ENCODE measurements around the gene TM2D3. TPM values are rescaled to one million over a fixed set of nuclear protein-coding genes. Genes with fewer than 3 reads are reported as not detected.

Gene TM2D3
- total and polyA plus RNA-seq, 2 of the 8 experiments (the other 6 are each of a cell fraction or from before 2014, with no cell fraction given), result 26.4 to 28.0 TPM

- Histone ChIP-seq H3K56ac (replicated peaks; ENCODE audit: insufficient read length, low read depth, low read length) (no peak overlapping the region), H4K91ac (replicated peaks; ENCODE audit: insufficient read length, low read length) (no peak overlapping the region), H4K8ac (ENCODE audit: extremely low read depth, insufficient read depth, low read length) (no peak overlapping the region), H3K79me2 (ENCODE audit: control insufficient read depth in 1 of 2, insufficient read depth in 2 of 2, low read length in 2 of 2) (no peaks in the 10 kb centered on the region), H3K9ac (replicated peaks in 1 of 4; ENCODE audit: extremely low read depth in 1 of 4, low read depth in 3 of 4, low read length in 3 of 4) (no peak overlapping the region), H2BK20ac (ENCODE audit: low read length) (no peak overlapping the region), H4K5ac (ENCODE audit: insufficient read length, low read depth, low read length) (no peak overlapping the region), H3K23me2 (ENCODE audit: low read depth, low read length) (no peaks in the 10 kb centered on the region), H3K9me3 (ENCODE audit: insufficient read depth in 2 of 2, low read depth in 1 of 2, low read length in 1 of 2) (no peaks in the 10 kb centered on the region), H3K4me2 (ENCODE audit: insufficient read depth in 1 of 2, low read depth in 2 of 2, low read length in 2 of 2) (no peak overlapping the region), H2BK120ac (replicated peaks; ENCODE audit: low read depth, low read length) (no peak overlapping the region), H3K79me1 (ENCODE audit: low read depth, low read length) (no peaks in the 10 kb centered on the region), H3K14ac (ENCODE audit: insufficient read length) (no peak overlapping the region), H2BK5ac (ENCODE audit: low read depth, low read length) (no peak overlapping the region), H2BK15ac (ENCODE audit: low read length) (no peak overlapping the region), H4K20me1 (replicated peaks in 1 of 2; ENCODE audit: control insufficient read depth in 1 of 2, insufficient read depth in 2 of 2, low read length in 2 of 2) (no peaks in the 10 kb centered on the region), H2BK12ac (ENCODE audit: low read depth, low read length) (no peak overlapping the region), H3K18ac (ENCODE audit: extremely low read depth, low read length) (no peak overlapping the region), H3K4ac (replicated peaks; ENCODE audit: insufficient read length, low read depth, low read length) (no peak overlapping the region), H3K23ac (ENCODE audit: insufficient read length) (no peak overlapping the region), H3K36me3 (ENCODE audit: control insufficient read depth in 2 of 4, insufficient read depth in 4 of 4, low read length in 3 of 4) (peaks cover 0 to 2% (median 0%) of the 10 kb centered on the region in 4 experiments; a peak in 1 of 8 replicates), H2AFZ (ENCODE audit: low read length) (no peak overlapping the region), H3K4me1 (replicated peaks in 1 of 4; ENCODE audit: control insufficient read depth in 3 of 4, insufficient read depth in 4 of 4, low read length in 3 of 4) (no peaks in the 10 kb centered on the region), H3K27me3 (replicated peaks in 1 of 4; ENCODE audit: control insufficient read depth in 3 of 4, extremely low read depth in 1 of 4, insufficient read depth in 3 of 4, low read length in 3 of 4) (no peaks in the 10 kb centered on the region), H3K27ac (ENCODE audit: low read depth, low read length) (no peak overlapping the region), H3K4me3 (ENCODE audit: extremely low read depth in 1 of 4, insufficient read depth in 2 of 4, low read depth in 3 of 4, low read length in 4 of 4) (no peak overlapping the region), H2AK5ac (ENCODE audit: low read depth, low read length) (no peak overlapping the region)
- FAIRE-seq (no peak), DNase-seq (ENCODE audit: low read depth in 1 of 2, low spot score in 2 of 2) (no peak)
- WGBS, 2 experiments (ENCODE audit: extremely low coverage in 1 of 2, insufficient coverage in 1 of 2, insufficient read length in 1 of 2, insufficient replicate concordance in 2 of 2, low coverage in 1 of 2, low lambda C conversion rate in 2 of 2, missing lambda C conversion rate in 1 of 2), result 89% methylated on average over 7 of the region's 7 CpGs; no CpG with 5 or more reads in 1 of the 2 experiments
- ChIA-PET CTCF (ENCODE audit: partially characterized antibody) (interaction anchor here (0.7 to 8.8 kb wide), 5 partner anchors 20 to 317 kb away, joined by 3 to 70 read pairs (median 3); no protein-coding TSS in a partner anchor), POLR2A (ENCODE audit: partially characterized antibody) (interaction anchor here (0.7 kb wide), 1 partner anchor 17 kb away, joined by 3 read pairs; no protein-coding TSS in a partner anchor)
- TF ChIP-seq POLR2A (IDR thresholded peaks at IDR 0.05; ENCODE audit: control extremely low read depth in 1 of 2, low read depth in 2 of 2, low read length in 2 of 2) (no peak), SRF (IDR thresholded peaks at IDR 0.05; ENCODE audit: low read depth, low read length) (no peak), SP1 (IDR thresholded peaks at IDR 0.05; ENCODE audit: low read depth, low read length) (no peak), JUND (IDR thresholded peaks at IDR 0.05; ENCODE audit: low read length) (no peak), KDM4A (IDR thresholded peaks at IDR 0.05; ENCODE audit: low read depth, low read length, severe bottlenecking) (no peak)
Observed at GRCh38 chr15:101635944-101636727, 16.0 kb downstream of the TM2D3 start.
